Testis (tissue), 3 donors: ENCODE results near the gene SOWAHC. TPM values are rescaled to one million over a fixed set of nuclear protein-coding genes. Genes with fewer than 3 reads are reported as not detected.
"Not testable (repeated sequence)": the region's sequence is repeated elsewhere in the genome, so short reads cannot be mapped to it uniquely, and the experiment has no call there.

Experiments
- DNase-seq: peaks from one replicate; pipeline ENCODE4 v3.0.0-alpha.2; 2019
- H3K27ac ChIP-seq, 2 donors: fragments of 200-600 bp; sonication (generic); one replicate each; pipeline ENCODE4 v1.5.1; 2019
- H3K27me3 ChIP-seq: fragments of 200-600 bp; sonication (generic); one replicate; pipeline ENCODE4 v1.5.1; 2019
- H3K36me3 ChIP-seq: fragments of 200-600 bp; sonication (generic); one replicate; pipeline ENCODE4 v1.5.1; 2017; ENCODE audit warnings: low read depth; ENCODE audit errors: missing control alignments
- H3K4me1 ChIP-seq: fragments of 200-600 bp; sonication (generic); one replicate; pipeline ENCODE4 v1.5.1; 2019
- H3K4me3 ChIP-seq, 2 donors: fragments of 200-600 bp; sonication (generic); one replicate each; pipeline ENCODE4 v1.5.1; 2017 to 2019
- H3K9me3 ChIP-seq: fragments of 200-600 bp; sonication (generic); one replicate; pipeline ENCODE4 v1.5.1; 2017
- CTCF ChIP-seq, 3 experiments: fragments of 450-650 bp in 2 of 3; fragments of 200-600 bp in 1 of 3; sonication (generic) in 1 of 3; IDR thresholded peaks; one replicate each; pipeline ENCODE4 v1.5.1; 2016 to 2019; ENCODE audit warnings: antibody characterized with exemption in 3 of 3, mild to moderate bottlenecking in 2 of 3, moderate library complexity in 1 of 3
- POLR2A ChIP-seq: fragments of 450-650 bp; IDR thresholded peaks from one replicate; pipeline ENCODE4 v1.6.1; 2017; ENCODE audit warnings: antibody characterized with exemption, mild to moderate bottlenecking, moderate library complexity
- WGBS, 2 donors: methylation state at CpG; one replicate each; pipeline ENCODE4 v1.1.5; 2018; 5-methylcytosine and 5-hydroxymethylcytosine counted together
- intact Hi-C: fragments of 100-400 bp; cut with DNase I; formaldehyde crosslinking; loops from one replicate; pipeline ENCODE4 v1.15.1; 2023; ENCODE audit warnings: low total_unique reads
- polyA plus RNA-seq: library from polyadenylated mRNA; stranded (reverse); fragments of 350-450 nt; fragmentation: Illumina TruSeq; extraction: RNeasy Lipid Tissue Mini Kit (QIAGEN cat#74804); gene quantifications from one replicate; pipeline ENCODE4 v1.2.3, GENCODE V29; 2014; ENCODE audit warnings: low read depth, low replicate concordance; ENCODE audit not compliant: insufficient read depth
- total RNA-seq, 2 donors: library from RNA; depleted of rRNA; stranded (reverse); fragments of >200 nt; gene quantifications; one replicate each; pipeline ENCODE4 v1.2.3, GENCODE V29; 2016

Gene SOWAHC
- total and polyA plus RNA-seq, 3 donors from 2014 or later = 13.3 to 30.1 (median 28.0) TPM

- H3K27me3 ChIP-seq = no peaks in the 10 kb centered on the region
- DNase-seq = no peak
- H3K9me3 ChIP-seq = no peaks in the 10 kb centered on the region
- WGBS, 2 donors = 78 to 88% methylated on average over 9 of the region's 9 CpGs
- no peak for TF ChIP-seq CTCF (IDR thresholded peaks at IDR 0.05)
- TF ChIP-seq POLR2A = no peak
- H3K4me1 ChIP-seq = no peaks in the 10 kb centered on the region
- no peak overlapping the region for H3K27ac ChIP-seq
- intact Hi-C loops = no loop called here
- H3K36me3 ChIP-seq = no peaks in the 10 kb centered on the region
- no peak overlapping the region for H3K4me3 ChIP-seq
Measured at GRCh38 chr2:109637749-109638570, 23.8 kb downstream of the SOWAHC start.

GRCh38 chr2:109638795-109639194 lies 24.6 kb downstream of the SOWAHC start:
- intact Hi-C loops = no loop called here

GRCh38 chr2:109640000-109640399 lies 25.8 kb downstream of the SOWAHC start:
- H3K27me3 ChIP-seq, H3K27ac ChIP-seq, H3K4me3 ChIP-seq, H3K4me1 ChIP-seq, H3K9me3 ChIP-seq, DNase-seq, H3K36me3 ChIP-seq, intact Hi-C loops: not testable (repeated sequence)
- WGBS, 2 donors = 95 to 96% methylated on average over 9 of the region's 9 CpGs

More at GRCh38 chr2:109638795-109639194, 24.6 kb downstream of the SOWAHC start:
- Histone ChIP-seq H3K27ac (no peak overlapping the region), H3K27me3 (no peaks in the 10 kb centered on the region), H3K4me1 (no peaks in the 10 kb centered on the region), H3K9me3 (no peaks in the 10 kb centered on the region), H3K36me3 (no peaks in the 10 kb centered on the region), H3K4me3 (no peak overlapping the region)
- WGBS, 2 donors = 78 to 80% methylated on average over 3 of the region's 3 CpGs
- TF ChIP-seq CTCF (IDR thresholded peaks at IDR 0.05) (no peak), POLR2A (no peak)
- no peak for DNase-seq

GRCh38 chr2:109644571-109645275 lies 30.6 kb downstream of the SOWAHC start:
- Histone ChIP-seq H3K27me3 (no peaks in the 10 kb centered on the region), H3K9me3 (no peaks in the 10 kb centered on the region), H3K36me3 (no peaks in the 10 kb centered on the region), H3K4me3 (no peak overlapping the region), H3K4me1 (peaks cover 6% of the 10 kb centered on the region), H3K27ac (peak overlapping the region in 1 of 2 donors; percentile 28)
- WGBS, 2 donors = 48 to 68% methylated on average over 11 to 12 of the region's 12 CpGs
- intact Hi-C loops = no loop called here
- TF ChIP-seq CTCF (IDR thresholded peaks at IDR 0.05) (no peak), POLR2A (no peak)
- peak; percentile 22 for DNase-seq

- no peaks in the 10 kb centered on the region for H3K27me3 ChIP-seq
- TF ChIP-seq POLR2A (no peak), CTCF (IDR thresholded peaks at IDR 0.05) (no peak)
- H3K36me3 ChIP-seq = no peaks in the 10 kb centered on the region
- H3K27ac ChIP-seq = no peak overlapping the region
- no peaks in the 10 kb centered on the region for H3K9me3 ChIP-seq
- intact Hi-C loops = no loop called here
- peaks cover 6% of the 10 kb centered on the region for H3K4me1 ChIP-seq
- H3K4me3 ChIP-seq = no peak overlapping the region
- no peak for DNase-seq
- WGBS, 2 donors = 93 to 94% methylated on average over 14 of the region's 14 CpGs
Measured at GRCh38 chr2:109645412-109646184, 31.4 kb downstream of the SOWAHC start.
